Stimulated activated CD4-positive, alpha-beta T cell treated with anti-CD3 and anti-CD28 coated beads, Interleukin-4, amount 100 ng/mL, for 4 hours (primary cell): ENCODE results near the gene TPPP.
"Not testable (repeated sequence)": the region's sequence is repeated elsewhere in the genome, so short reads cannot be mapped to it uniquely, and the experiment has no call there.

ENCODE experiments used
- DNase-seq, 2 experiments: peaks; one replicate each; pipeline ENCODE4 v3.0.0-alpha.2; 2020

Gene TPPP

GRCh38 chr5:643811-644271 lies 49.3 kb downstream of the TPPP start:
- no peak for DNase-seq

GRCh38 chr5:643351-643801 lies 49.8 kb downstream of the TPPP start:
- DNase-seq, result no peak

- no peak for DNase-seq
Measured at GRCh38 chr5:642481-642880, 50.7 kb downstream of the TPPP start.

GRCh38 chr5:641331-641765 lies 51.8 kb downstream of the TPPP start:
- DNase-seq, result no peak

- DNase-seq, result no peak
Measured at GRCh38 chr5:640461-641330, 52.5 kb downstream of the TPPP start.

- no peak for DNase-seq
Measured at GRCh38 chr5:639584-640213, 53.5 kb downstream of the TPPP start.

GRCh38 chr5:639253-639530 lies 54.0 kb downstream of the TPPP start:
- no peak for DNase-seq

GRCh38 chr5:638501-639252 lies 54.5 kb downstream of the TPPP start:
- DNase-seq, result no peak

- DNase-seq, result no peak
Measured at GRCh38 chr5:637581-638450, 55.3 kb downstream of the TPPP start.

- no peak for DNase-seq
Measured at GRCh38 chr5:636951-637350, 56.2 kb downstream of the TPPP start.

- no peak for DNase-seq
Measured at GRCh38 chr5:635306-636055, 57.7 kb downstream of the TPPP start.

GRCh38 chr5:634191-634590 lies 59.0 kb downstream of the TPPP start:
- no peak for DNase-seq

GRCh38 chr5:633501-633955 lies 59.6 kb downstream of the TPPP start:
- no peak for DNase-seq

GRCh38 chr5:628351-629205 lies 64.6 kb downstream of the TPPP start:
- not testable (repeated sequence) for DNase-seq

- no peak for DNase-seq
Measured at GRCh38 chr5:627840-628239, 65.3 kb downstream of the TPPP start.

GRCh38 chr5:626850-627249 lies 66.3 kb downstream of the TPPP start:
- no peak for DNase-seq

GRCh38 chr5:625516-625915 lies 67.6 kb downstream of the TPPP start:
- DNase-seq, result no peak

GRCh38 chr5:624951-625230 lies 68.3 kb downstream of the TPPP start:
- no peak for DNase-seq

GRCh38 chr5:624118-624950 lies 68.8 kb downstream of the TPPP start:
- DNase-seq, result no peak

- DNase-seq, result no peak
Measured at GRCh38 chr5:623531-623930, 69.6 kb downstream of the TPPP start.
